HG03460 (cell line): ENCODE data around the gene MT1X.
"Not testable (repeated sequence)": the region's sequence is repeated elsewhere in the genome, so short reads cannot be mapped to it uniquely, and the experiment has no call there.

Source experiments
- ATAC-seq: cut with Tn5 transposase; IDR thresholded peaks from one replicate; pipeline ENCODE4 v1.9.1; 2021; ENCODE audit not compliant: unreplicated experiment

The MT1X gene

DNA sequence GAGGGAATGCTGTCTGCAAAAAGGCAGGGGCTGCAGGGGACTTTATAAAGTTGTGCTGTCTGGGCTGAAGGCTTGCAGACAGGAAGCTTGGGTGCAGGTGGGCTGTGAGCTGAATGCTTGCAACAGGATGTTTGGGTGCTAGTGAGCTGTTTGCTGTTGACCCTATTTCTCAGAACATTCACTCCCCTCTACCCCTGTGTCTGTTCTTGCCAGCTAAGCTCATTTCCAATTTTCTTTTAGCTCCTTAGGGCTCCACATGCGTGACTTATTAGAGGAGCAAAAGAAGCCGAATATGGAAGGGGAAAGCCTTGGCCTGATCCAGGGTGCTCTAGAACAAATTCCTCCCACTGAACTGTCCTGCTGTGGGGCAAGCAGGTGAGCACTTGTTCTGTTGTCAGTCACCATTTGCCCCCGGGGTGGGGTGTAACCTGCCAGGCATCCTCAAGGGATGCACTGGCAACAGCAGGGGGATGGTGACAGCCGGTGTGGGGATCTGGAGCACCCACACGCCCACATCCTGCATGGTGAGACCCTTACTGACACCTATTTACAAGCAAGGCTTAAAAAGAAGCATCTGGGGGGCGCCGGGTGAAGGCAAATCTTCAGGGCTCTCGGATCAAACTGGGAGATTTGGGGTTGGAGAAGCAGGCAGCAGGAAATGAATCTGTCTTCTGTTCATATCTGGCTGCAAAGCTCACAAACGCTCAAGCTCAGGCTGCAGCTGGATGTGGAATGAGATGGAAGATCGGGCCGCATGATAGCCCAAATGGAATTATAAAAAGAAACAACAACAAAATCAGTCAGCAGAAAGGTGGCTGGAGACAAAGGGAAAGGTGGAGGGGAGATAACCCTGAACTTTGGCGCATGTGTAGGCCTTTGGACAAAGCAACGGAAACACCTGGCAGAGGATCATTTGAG lies 26.5 kb downstream of the MT1X start:
- ATAC-seq: no peak

DNA sequence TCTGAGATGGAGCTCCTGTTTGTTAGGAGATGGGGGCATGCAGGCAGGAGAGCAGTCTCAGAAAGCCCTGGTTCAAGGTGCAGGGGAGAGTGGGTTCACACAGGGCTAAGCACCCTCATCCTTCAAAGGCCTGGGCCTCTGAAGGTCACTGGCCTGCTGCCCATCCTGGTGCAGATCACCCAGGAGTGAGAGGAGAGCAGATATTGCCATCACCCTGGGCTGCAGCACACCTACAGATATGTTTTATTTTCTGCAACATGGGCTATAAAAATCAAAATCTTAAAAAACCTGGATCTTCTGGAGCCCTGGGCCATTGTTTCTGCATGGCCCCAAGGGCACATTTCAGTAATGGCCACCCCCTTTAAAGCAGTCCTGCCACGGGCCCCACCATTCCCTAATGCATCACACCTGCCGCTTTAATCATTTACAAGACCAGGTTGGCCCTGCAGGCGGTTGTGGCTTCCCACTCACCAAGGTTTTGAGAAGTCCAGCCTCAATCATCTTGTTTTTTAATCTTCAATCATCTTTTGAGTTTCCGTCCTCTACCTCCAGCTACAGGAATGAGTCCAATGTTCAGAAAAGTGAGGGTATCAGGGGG lies 27.3 kb downstream of the MT1X start:
- no peak for ATAC-seq

- ATAC-seq: no peak
These were observed 28.0 kb downstream of the MT1X start for GRCh38 chr16:56710181-56710737.

DNA sequence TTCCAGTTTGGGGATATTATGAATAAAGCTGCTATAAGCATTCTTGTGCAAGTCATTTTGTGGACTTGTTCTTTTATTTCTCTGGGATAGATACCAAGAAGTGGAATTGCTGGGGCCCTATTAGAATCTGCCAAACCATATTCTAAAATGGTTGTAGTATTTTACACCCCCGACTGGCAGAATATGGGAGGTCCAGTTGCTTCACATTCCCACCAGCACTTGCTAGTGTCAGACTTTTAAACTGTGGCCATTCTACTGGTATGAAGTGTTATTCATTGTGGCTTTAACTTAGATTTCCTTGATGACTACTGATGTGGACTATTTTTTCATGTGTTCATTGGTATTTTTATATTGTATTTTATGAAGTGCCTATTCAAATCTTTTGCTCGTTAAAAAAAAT lies 29.6 kb downstream of the MT1X start:
- ATAC-seq: no peak

GRCh38 chr16:56713794-56714193 lies 31.5 kb downstream of the MT1X start:
- no peak for ATAC-seq

DNA sequence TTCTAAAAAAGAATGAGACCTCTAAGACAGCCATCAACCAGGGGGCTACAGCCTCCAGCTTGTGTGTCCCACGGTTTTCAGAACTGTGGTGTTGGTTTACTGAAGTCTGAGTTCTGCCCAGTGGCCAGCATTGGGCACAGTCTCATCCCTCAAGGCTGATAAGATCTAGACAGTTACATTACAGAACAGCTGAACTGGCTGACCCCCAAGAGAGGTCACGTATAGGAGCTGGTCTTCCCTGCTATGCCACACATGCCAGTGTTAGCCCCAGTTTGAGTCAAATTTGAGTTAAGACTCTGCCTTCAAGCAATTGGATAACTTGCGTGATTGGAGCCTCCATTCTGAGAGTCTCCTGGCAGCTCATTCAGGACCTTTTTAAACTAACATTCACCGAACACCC lies 32.9 kb downstream of the MT1X start:
- no peak for ATAC-seq

DNA sequence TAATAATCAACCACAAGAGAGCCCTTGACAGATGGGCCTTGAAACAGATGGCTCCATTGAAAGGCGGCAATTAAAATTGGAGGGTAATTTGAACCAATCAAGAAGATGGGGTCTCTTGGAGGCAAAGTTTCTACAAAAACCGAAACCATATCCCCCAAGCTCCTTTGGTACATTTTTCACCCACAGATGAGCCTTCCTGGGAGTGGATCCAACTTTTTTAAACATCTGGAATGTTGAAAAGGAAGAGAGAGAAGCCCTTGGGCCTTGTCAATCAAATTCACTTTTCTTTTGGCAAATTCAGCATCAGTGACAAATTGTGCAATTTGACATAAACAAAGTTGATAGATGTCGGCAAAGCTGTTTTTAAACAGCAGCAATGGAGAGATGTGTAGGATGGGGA lies 34.5 kb downstream of the MT1X start:
- no peak for ATAC-seq

DNA sequence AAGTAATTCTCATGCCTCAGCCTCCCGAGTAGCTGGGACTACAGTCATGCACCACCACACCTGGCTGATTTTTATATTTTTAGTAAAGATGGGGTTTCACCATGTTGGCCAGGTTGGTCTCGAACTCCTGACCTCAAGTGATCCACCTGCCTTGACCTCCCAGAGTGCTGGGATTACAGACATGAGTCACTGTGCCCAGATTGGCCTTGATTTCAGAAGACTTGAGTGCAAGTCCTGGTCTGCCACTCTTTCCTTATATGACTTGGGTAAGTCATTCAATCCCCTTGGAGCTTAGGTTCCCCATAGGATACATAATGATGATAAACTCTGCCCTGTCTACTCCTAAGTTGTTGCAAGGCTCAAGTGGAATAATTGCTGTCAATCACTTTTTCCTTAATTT lies 35.3 kb downstream of the MT1X start:
- ATAC-seq: not testable (repeated sequence)

- ATAC-seq: no peak
These were observed 40.1 kb downstream of the MT1X start for GRCh38 chr16:56722200-56722842.

GRCh38 chr16:56724191-56724590 lies 41.9 kb downstream of the MT1X start:
- no peak for ATAC-seq

- ATAC-seq: no peak
These were observed 44.0 kb downstream of the MT1X start for GRCh38 chr16:56726283-56726682.

GRCh38 chr16:56726926-56727325 lies 44.7 kb downstream of the MT1X start:
- no peak for ATAC-seq

DNA sequence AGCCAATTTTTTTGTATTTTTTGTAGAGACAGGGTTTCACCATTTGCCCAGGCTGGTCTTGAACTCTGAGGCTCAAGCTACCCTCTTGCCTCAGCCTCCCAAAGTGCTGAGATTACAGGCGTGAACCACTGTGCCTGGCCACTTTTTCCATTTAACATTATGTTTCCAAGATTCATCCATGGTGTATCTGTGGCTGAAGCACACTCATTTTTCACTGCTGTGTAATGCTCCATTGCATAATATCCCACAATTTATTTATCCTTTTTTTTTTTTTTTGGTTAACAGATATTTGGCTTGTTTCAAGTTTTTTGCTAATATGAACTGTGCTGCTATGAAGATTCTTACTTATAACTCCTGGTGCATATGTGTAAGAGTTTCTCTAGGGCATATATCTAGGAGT lies 45.8 kb downstream of the MT1X start:
- ATAC-seq: no peak

GRCh38 chr16:56728980-56729734 lies 46.9 kb downstream of the MT1X start:
- ATAC-seq: no peak

- peak; percentile 69 for ATAC-seq
These were observed 47.7 kb downstream of the MT1X start, which contains the start of gene NUP93 for GRCh38 chr16:56729735-56730662. Gene NUP93 (plus strand): TSS chr16:56730129. CDS start chr16:56748248, 18,119 bp downstream.

DNA sequence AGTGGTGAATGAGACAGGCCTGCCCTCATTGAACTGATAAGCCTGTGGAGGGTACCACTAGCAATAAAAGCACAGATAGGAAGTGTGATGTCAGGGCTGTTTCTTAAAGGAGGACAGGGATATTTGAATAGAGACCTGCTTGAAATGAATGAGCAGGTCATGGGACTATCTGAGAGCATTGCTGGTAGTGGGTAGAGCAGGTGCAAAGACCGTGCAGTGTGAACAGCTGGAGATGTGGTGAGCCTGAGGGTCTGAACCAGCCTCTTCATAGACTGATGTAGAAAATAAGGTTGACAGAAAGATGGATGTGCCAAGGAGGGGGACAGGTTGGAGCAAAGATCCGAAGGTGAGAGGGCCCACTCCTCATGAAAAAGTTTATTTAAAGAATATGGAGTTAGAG lies 50.1 kb downstream of the MT1X start:
- peak; percentile 56 for ATAC-seq

- ATAC-seq: no peak
These were observed 50.6 kb downstream of the MT1X start for GRCh38 chr16:56732832-56733231.
